GM18520 (cell line): Measurements from ENCODE around the gene RFX4.

Experiments
- ATAC-seq: cut with Tn5 transposase; IDR thresholded peaks from one replicate; pipeline ENCODE4 v1.9.1; 2021; ENCODE audit not compliant: unreplicated experiment

The RFX4 gene

DNA sequence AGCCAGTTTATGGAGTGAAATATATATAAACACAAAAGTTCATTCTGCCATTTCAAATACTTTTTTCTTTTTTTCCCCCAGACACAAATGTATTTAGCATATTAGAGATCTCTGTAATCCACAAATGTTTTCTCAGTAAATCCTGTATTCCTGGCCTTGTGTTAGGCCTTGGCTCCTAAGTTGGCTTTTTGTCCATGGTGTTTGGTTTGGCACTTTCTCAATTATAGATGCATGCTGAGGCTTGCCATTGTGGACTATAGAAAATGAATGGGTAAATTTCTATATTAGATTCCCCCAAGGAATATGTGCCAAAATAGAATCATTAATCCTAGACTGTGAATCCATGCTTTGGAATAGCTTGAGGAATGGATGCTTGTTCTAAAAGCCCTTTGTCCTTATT lies 208.7 kb downstream of the RFX4 start:
- ATAC-seq: no peak

DNA sequence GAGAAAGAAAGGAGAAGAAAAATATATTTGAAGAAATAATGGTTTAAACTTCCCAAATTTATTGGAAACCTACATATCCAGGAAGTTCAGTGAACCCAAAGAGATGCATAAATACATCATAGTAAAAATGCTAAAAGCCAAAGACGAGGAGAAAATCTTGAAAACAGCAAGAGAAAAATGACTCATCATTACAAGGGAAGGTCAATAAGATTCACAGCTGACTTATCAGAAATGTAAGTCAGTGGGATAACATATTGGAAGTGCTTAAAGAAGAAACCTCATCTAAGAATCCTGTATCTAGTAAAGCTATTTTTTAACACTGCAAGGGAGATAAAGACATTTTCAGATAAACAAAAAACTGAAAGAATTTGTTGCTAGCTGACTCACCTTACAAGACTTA lies 211.6 kb downstream of the RFX4 start:
- no peak for ATAC-seq

DNA sequence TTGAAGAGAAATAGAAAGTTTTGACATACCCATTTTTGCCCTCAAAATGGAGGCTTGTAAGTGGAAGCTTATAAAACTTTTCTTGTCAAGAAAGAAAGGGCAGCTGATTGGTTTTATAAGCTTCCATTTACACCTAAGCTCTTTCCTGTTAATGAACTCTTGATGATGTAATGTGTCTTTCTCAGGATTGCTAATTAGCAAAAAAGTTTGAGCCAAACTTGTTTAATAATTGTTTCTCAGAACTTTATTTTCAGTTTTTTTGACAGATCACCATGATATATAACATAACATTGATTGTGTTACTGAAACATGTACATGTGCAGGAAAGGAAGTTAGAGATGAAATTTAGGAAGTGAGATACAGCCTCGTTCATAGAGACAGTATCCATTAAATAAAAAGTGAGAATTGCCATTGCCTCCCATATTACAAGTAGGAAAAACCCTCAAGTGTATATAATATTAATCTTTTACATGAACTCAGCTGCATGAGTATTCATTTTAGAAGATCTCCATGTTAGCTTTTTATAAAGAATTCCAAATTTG lies 218.4 kb downstream of the RFX4 start:
- no peak for ATAC-seq

- ATAC-seq: no peak
Measured at GRCh38 chr12:106801830-106802533, 219.2 kb downstream of the RFX4 start.

DNA sequence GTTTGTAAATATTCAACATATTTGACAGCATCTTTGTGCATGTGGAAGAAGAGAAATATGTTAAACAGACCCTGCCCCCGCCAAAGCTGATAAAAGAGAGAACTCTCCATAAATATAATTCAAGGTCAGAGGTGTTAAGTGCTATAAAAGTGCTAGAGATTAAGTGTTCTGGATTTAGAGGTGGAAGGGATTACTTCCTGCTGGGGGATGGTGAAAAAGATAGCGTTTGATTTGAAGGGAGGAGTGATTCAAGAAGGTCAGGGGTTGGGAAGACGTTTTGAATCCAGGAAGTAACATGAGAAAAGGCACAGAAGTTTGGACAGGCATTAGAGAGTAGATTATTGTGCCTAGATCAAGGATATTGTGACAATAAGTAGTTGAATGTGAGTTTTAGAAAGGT lies 221.9 kb downstream of the RFX4 start:
- no peak for ATAC-seq
